GM19043 (cell line): ENCODE measurements around the gene FLT3.

Experiments used
- ATAC-seq: cut with Tn5 transposase; IDR thresholded peaks from one replicate; pipeline ENCODE4 v1.9.1; 2021; ENCODE audit warnings: low read depth; ENCODE audit not compliant: unreplicated experiment

FLT3 gene

GRCh38 chr13:27963491-27963890, 136.9 kb downstream of the FLT3 start:
- ATAC-seq, result no peak

- no peak for ATAC-seq
Observed at GRCh38 chr13:27962982-27963381, 137.4 kb downstream of the FLT3 start.

- no peak for ATAC-seq
Observed at GRCh38 chr13:27962128-27962841, 138.1 kb downstream of the FLT3 start.

GRCh38 chr13:27961227-27962085, 138.9 kb downstream of the FLT3 start:
- ATAC-seq, result no peak

- ATAC-seq, result no peak
Observed at GRCh38 chr13:27960362-27961226, 139.8 kb downstream of the FLT3 start.

- no peak for ATAC-seq
Observed at GRCh38 chr13:27959976-27960361, 140.4 kb downstream of the FLT3 start.

GRCh38 chr13:27956576-27957300, 143.6 kb downstream of the FLT3 start:
- ATAC-seq, result no peak

GRCh38 chr13:27955014-27955591, 145.3 kb downstream of the FLT3 start:
- ATAC-seq, result no peak

- no peak for ATAC-seq
Observed at GRCh38 chr13:27954406-27954851, 145.9 kb downstream of the FLT3 start.

- ATAC-seq, result peak; percentile 77
Observed at GRCh38 chr13:27953676-27954405, 146.5 kb downstream of the FLT3 start.
